Ectodermal cell (in vitro differentiated cells): Measurements from ENCODE around the gene TAGLN.

Experiments used
- H3K27ac ChIP-seq: 2 replicates; pipeline ENCODE4 v1.7.0; 2013; ENCODE audit warnings: mild to moderate bottlenecking, low read depth, low read length; ENCODE audit not compliant: insufficient read depth, poor library complexity, severe bottlenecking
- H3K27me3 ChIP-seq: 2 replicates; pipeline ENCODE4 v1.7.0; 2013; ENCODE audit warnings: mild to moderate bottlenecking, low read length; ENCODE audit not compliant: insufficient read depth, control insufficient read depth, poor library complexity, severe bottlenecking
- H3K36me3 ChIP-seq: one replicate; pipeline ENCODE4 v1.7.0; 2013; ENCODE audit warnings: low read length; ENCODE audit not compliant: control insufficient read depth, insufficient read depth
- H3K4me1 ChIP-seq: one replicate; pipeline ENCODE4 v1.7.0; 2013; ENCODE audit warnings: low read length; ENCODE audit not compliant: control insufficient read depth, insufficient read depth
- H3K4me3 ChIP-seq: 2 replicates; pipeline ENCODE4 v1.7.0; 2013; ENCODE audit warnings: low read depth, low read length, control low read depth; ENCODE audit not compliant: insufficient read depth
- H3K9me3 ChIP-seq: 2 replicates; pipeline ENCODE4 v1.7.0; 2013; ENCODE audit warnings: mild to moderate bottlenecking, low read length, moderate library complexity; ENCODE audit not compliant: control insufficient read depth
- WGBS, 2 experiments: methylation state at CpG; one replicate each; pipeline ENCODE4 v1.1.7; 2013; ENCODE audit warnings: missing lambda C conversion rate in 2 of 2; 5-methylcytosine and 5-hydroxymethylcytosine counted together

TAGLN gene

GRCh38 chr11:117256573-117256972, 57.4 kb downstream of the TAGLN start:
- Histone ChIP-seq H3K4me3 (no peak overlapping the region), H3K4me1 (no peaks in the 10 kb centered on the region), H3K27me3 (no peaks in the 10 kb centered on the region), H3K27ac (no peak overlapping the region), H3K9me3 (no peaks in the 10 kb centered on the region), H3K36me3 (no peaks in the 10 kb centered on the region)
- WGBS, 2 experiments: 93 to 97% methylated on average over 1 of the region's 2 CpGs
